HG02973 (cell line): Measurements from ENCODE around the gene RSF1.
A peak's percentile ranks its signal among the peaks of the same experiment; 100 is the strongest.
"Not testable (repeated sequence)": the region's sequence is repeated elsewhere in the genome, so short reads cannot be mapped to it uniquely, and the experiment has no call there.

ENCODE experiments used
- ATAC-seq: cut with Tn5 transposase; IDR thresholded peaks from one replicate; pipeline ENCODE4 v1.9.1; 2021; ENCODE audit warnings: moderate library complexity; ENCODE audit not compliant: unreplicated experiment

Gene RSF1, protein sequence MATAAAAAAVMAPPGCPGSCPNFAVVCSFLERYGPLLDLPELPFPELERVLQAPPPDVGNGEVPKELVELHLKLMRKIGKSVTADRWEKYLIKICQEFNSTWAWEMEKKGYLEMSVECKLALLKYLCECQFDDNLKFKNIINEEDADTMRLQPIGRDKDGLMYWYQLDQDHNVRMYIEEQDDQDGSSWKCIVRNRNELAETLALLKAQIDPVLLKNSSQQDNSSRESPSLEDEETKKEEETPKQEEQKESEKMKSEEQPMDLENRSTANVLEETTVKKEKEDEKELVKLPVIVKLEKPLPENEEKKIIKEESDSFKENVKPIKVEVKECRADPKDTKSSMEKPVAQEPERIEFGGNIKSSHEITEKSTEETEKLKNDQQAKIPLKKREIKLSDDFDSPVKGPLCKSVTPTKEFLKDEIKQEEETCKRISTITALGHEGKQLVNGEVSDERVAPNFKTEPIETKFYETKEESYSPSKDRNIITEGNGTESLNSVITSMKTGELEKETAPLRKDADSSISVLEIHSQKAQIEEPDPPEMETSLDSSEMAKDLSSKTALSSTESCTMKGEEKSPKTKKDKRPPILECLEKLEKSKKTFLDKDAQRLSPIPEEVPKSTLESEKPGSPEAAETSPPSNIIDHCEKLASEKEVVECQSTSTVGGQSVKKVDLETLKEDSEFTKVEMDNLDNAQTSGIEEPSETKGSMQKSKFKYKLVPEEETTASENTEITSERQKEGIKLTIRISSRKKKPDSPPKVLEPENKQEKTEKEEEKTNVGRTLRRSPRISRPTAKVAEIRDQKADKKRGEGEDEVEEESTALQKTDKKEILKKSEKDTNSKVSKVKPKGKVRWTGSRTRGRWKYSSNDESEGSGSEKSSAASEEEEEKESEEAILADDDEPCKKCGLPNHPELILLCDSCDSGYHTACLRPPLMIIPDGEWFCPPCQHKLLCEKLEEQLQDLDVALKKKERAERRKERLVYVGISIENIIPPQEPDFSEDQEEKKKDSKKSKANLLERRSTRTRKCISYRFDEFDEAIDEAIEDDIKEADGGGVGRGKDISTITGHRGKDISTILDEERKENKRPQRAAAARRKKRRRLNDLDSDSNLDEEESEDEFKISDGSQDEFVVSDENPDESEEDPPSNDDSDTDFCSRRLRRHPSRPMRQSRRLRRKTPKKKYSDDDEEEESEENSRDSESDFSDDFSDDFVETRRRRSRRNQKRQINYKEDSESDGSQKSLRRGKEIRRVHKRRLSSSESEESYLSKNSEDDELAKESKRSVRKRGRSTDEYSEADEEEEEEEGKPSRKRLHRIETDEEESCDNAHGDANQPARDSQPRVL (N-terminal part only)

GRCh38 chr11:77820565-77821348, at the start of gene RSF1, which contains the start of gene AAMDC:
Gene RSF1 (minus strand): TSS chr11:77820722. CDS start chr11:77820714, 8 bp downstream.
Gene AAMDC (plus strand): TSS chr11:77821144. CDS start chr11:77842497, 21,353 bp downstream.
- ATAC-seq = peak; percentile 80

GRCh38 chr11:77868744-77869143, 48.2 kb upstream of the RSF1 start:
- no peak for ATAC-seq

DNA sequence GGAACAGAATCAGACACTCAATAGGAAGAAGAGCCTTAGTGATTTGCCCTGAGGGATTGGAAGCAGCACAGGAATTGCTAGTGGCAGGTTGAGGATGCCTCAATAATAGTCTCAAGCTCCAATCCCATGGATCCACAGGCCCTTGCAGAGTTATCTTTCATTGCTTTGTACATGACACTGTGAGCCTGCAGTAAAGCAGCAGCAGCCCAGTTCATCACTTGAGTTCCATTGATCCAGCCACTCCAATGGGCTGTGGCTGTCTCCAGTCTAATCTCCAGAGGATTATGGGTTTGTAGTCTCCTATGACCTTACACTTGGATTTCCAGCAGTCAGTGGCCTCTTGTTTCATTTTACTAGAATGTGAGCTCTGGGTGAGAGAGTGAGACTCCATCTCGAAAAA, 45.8 kb upstream of the RSF1 start:
- ATAC-seq = no peak

GRCh38 chr11:77865805-77866204, 45.3 kb upstream of the RSF1 start:
- ATAC-seq = no peak

DNA sequence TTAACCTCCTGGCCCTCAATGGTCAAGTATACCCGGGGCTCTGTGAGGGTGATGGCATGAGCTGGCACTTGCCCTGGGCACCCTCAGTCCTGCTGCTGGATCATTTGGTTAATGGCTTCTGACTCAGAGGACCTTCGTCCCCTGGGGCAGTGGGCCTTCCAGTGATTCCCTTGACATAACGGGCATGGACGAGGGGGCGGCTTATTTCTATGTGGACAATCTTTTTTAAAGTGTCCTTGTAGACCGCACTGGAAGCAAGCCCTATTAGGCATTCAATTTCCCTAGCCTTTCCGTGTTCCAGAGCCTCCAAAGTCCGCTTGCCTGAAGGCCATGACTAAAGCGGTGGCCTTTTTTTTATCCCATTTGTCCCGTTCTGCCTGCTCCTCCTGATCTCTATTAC, 40.9 kb upstream of the RSF1 start:
- not testable (repeated sequence) for ATAC-seq

DNA sequence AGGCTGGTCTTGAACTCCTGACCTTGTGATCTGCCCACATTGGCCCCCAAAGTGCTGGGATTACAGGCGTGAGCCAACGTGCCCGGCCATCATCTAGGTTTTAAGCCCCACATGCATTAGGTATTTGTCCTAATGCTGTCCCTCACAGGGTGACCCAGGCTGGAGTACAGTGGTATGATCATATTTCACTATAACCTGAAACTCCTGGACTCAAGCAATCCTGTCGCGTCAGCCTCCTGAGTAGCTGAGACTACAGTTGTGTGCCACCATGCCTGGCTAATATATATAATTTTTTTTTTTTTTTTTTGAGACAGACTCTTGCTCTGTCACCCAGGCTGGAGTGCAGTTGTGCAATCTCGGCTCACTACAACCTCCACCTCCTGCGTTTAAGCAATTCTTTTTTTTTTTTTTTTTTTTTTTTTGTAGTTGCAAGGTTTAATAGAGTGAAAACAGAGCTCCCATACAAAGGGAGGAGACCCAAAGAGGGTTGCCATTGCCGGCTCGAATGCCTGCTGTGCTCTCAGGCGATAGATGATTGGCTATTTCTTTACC, 37.5 kb upstream of the RSF1 start:
- ATAC-seq = not testable (repeated sequence)

GRCh38 chr11:77854838-77855237, 34.3 kb upstream of the RSF1 start:
- ATAC-seq = no peak

DNA sequence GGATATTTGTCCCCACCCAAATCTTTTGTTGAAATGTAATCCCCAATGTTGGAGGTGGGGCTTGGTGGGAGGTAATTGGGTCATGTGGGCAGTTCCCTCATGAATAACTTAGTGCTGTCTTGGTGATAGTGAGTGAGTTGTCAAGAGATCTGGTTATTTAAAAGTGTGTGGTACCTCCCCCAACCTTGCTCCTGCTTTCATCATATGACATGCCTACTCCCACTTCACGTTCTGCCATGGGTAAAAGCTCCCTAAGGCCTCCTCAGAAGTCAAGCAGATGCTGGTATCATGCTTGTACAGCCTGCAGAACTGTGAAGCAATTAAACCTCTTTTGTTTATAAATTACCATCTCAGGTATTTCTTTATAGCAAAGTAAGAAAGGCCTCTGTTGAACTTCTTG, 31.0 kb upstream of the RSF1 start:
- no peak for ATAC-seq

DNA sequence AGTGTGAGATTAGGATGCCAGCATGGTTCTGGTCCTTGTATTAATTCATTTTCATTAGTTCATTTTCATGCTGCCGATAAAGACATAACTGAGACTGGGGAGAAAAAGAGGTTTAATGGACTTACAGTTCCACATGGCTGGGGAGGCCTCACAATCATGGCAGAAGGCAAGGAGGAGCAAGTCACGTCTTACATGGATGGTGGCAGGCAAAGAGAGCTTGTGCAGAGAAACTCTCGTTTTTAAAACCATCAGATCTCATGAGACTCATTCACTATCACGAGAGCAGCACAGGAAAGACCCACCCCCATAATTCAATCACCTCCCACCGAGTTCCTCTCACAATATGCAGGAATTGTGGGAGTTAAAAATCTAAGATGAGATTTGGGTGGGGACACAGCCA, 23.2 kb upstream of the RSF1 start:
- ATAC-seq = not testable (repeated sequence)

DNA sequence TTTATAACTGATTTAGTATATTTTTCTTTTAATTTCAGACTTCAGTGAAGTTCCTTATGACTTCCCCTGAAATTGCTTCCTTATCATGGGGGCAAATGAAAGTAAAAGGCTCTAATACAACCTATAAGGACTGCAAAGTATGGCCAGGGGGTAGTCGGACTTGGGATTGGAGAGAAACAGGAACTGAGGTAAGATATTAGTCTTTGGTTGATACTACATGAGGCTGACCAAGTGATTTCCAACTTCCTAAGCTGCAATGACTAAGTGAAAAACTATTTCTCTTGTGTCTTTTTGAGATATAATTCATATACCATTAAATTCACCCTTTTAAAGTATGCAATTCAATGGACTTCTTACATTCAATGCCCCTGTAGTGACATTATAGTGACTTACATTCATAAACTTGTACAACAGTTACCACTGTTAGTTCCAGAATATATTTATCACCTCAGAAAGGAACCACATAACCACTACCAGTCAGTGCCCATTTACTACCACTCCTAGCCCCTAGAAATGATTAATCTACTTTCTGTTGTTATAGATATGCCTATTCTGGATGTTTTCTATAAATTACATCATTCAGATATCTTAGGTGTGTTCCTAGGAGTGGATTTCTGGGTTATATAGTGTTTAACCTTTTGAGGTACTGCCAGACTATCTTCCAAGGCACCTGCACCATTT, 22.1 kb upstream of the RSF1 start:
- no peak for ATAC-seq

DNA sequence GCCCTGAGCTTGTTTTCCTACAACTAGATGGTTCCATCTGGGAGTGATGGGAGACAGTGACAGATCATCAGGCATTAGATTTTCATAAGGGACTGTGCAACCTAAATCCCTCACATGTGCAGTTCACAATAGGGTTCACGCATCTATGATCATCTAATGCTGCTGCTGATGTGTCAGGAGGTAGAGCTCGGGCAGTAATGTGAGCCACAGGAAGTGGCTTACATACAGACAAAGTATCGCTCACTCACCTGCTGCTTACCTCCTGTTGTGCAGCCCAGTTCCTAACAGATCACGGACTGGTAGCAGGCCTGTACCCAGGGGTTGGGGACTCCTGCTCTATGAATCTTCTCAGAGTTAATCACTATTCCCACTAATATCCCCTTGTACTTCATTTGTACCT, 12.8 kb upstream of the RSF1 start:
- ATAC-seq = no peak

DNA sequence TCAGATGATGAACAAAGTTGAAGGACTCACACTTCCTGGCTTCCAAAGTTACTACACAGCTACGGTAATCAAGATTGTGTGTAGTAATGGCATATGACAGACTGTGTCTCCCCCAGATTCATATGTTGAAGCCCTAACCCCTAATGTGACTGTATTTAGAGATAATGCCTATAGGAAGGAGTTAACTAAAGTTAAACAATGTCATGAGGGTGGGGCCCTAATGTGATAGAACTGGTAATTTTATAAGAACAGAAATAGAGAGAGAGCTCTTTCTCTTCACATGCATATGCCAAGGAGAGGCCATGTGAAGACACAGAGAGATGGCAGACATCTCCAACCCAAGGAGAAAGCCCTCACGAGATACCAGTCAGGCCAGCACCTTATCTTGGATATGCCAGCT, 8.4 kb upstream of the RSF1 start:
- ATAC-seq = no peak

DNA sequence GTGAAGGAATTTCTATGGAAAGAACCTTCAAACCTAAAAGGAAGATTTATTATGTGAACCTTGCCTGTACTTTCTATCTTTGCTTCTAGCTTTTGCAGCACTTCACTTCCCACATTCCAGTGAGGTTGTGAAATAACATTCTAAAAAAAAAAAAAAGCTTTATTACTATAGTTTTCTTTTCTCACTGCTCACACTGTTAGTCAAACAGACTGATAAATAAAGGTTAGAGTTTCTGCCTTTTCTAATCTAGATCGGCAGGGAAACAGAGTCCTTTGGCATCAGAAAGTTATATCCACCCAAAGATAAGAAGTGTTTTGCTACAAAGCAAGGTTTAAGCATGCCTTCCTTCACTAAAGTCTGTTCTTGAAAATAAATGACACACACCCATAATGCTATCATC, 3.3 kb upstream of the RSF1 start:
- no peak for ATAC-seq

- ATAC-seq = not testable (repeated sequence)
These were observed 1.6 kb upstream of the RSF1 start for GRCh38 chr11:77822126-77822525.

GRCh38 chr11:77821349-77821851, 878 bp upstream of the RSF1 start:
- ATAC-seq = no peak

DNA sequence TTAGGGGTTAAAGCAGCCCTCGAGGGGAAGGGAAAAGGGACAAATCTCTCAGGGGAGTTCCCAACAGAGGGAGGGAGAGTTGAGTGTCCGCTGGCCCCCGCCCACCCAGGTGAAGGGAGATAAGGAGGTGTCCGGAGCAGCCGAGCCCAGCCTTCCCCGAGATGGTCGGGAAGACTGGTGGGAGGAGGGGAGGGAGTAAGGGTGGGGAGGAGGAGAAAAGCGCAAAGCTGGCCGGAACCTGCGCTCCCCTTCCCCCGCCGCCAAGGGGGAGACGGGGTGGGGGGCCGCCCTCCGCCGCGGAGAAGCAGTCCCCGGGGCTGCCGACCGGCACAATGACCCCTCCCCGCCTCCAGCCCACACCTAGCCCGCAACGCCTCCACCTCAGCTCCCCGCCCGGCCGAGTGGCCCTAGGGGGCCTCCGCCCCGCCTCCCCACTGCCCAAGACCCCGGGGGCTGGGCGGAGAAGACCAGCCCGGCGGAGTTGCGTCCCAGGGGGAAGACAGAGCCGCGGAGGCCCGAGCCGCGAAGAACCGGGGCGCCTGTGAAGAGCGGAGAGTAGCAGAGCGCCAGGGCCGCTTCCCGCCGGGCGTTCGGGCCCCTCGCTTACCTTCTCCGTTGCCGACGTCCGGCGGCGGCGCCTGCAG, 479 bp downstream of the RSF1 start:
- ATAC-seq = peak; percentile 8

DNA sequence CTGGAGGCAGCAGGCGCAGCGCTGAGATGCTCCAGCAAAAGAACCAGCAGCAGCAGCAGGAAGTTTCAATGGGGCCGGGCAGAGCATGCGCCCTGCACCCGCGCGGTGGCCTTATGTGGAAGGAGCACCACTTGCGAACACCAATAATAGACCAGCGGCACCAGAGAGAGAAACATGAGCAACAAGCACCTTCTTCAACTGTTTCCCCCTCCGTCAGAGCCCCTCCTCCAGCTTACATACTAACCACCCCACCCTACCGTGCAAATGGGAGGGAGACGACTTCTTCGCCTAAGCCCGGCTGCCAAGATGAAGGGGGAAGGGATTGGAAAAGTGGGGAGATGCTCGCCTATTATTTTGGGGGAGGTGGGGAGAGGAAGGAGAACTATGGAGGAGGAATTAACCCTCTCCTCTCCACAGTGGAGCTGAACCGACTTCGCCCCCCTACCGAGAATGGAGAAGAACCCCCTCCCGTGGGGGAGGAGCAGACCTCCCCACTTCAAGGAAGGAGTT, 1.1 kb downstream of the RSF1 start:
- ATAC-seq = peak; percentile 50

DNA sequence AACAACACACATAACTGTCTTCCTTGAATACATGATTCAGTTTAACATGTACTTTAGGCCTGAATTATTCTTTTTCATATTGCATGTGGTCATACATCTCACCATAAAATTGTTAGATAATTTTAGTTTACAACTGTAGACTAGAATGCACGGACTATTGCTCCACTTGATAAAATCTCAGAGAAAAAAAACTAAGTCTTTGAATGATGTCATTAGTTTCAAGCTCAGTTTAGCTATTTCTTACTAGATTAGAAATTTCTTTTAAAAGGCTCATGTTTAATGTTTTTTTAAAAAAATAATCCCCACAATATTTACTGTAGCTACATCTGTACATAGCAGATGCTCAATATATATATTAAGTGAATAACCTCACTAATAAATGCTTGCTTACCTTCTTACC, 5.1 kb downstream of the RSF1 start:
- ATAC-seq = no peak
